K562 (cell line): ENCODE data around the gene AIF1L. TPM values are rescaled to one million over a fixed set of nuclear protein-coding genes. Genes with fewer than 3 reads are reported as not detected.
A peak's percentile ranks its signal among the peaks of the same experiment; 100 is the strongest.

ENCODE experiments used
- ATAC-seq: fragments of 200-7000 bp; cut with Tn5 transposase; 3 replicates; pipeline ENCODE4 v1.9.1; 2020; ENCODE audit warnings: moderate library complexity
- BruUV-seq: library from RNA; stranded (reverse); fragments of 400-500 nt; replicated peaks from 2 replicates; lab custom pipeline; 2021; lab: Mats Ljungman, UMichigan
- CTCF ChIA-PET: fragments of 300-600 bp; formaldehyde crosslinking; extraction: SDS; loops from one replicate; lab custom pipeline; 2021; ENCODE audit warnings: low intra/inter-chr PET ratio; lab: Yijun Ruan, JAX
- POLR2A ChIA-PET: fragments of 300-600, 350-650 bp; sonication (Branson Sonifier 250); formaldehyde crosslinking; extraction: SDS; loops from one replicate; lab custom pipeline; 2021; ENCODE audit warnings: antibody characterized with exemption, inconsistent platforms; lab: Yijun Ruan, JAX
- DNase-seq, 4 experiments: peaks; one replicate each; pipeline versions ENCODE4 v3.0.0 to v3.0.0-alpha.2; 2011 to 2018; ENCODE audit warnings: low spot score in 3 of 4, mixed read lengths in 3 of 4; ENCODE audit errors: extremely low read depth in 1 of 4
- FAIRE-seq: peaks from 2 replicates; lab custom pipeline; 2011; peaks lifted over from hg19 to GRCh38; lab: Jason Lieb, UNC
- H2AFZ ChIP-seq: 2 replicates; pipeline ENCODE4 v1.6.0; 2011; ENCODE audit warnings: low read depth, low read length, control low read depth, inconsistent platforms
- H3K27ac ChIP-seq: fragments of 200-600 bp; 3 replicates; pipeline ENCODE4 v1.8.0; 2011; ENCODE audit warnings: low read depth, mild to moderate bottlenecking, control low read depth, inconsistent platforms, low read length, moderate library complexity, mixed read lengths; ENCODE audit errors: extremely low read depth
- H3K27me3 ChIP-seq, 2 experiments: fragments of 300-600 bp in 1 of 2; 2 replicates in 1 of 2; 3 replicates in 1 of 2; pipeline versions ENCODE4 v1.6.0 to v1.8.0; 2011; ENCODE audit warnings: inconsistent platforms in 2 of 2, low read length in 2 of 2, mild to moderate bottlenecking in 1 of 2, mixed read lengths in 1 of 2, moderate library complexity in 1 of 2; ENCODE audit not compliant: control insufficient read depth in 2 of 2, insufficient read depth in 2 of 2
- H3K36me3 ChIP-seq: fragments of 300-600 bp; 3 replicates; pipeline ENCODE4 v1.8.0; 2011; ENCODE audit warnings: mild to moderate bottlenecking, low read length, inconsistent platforms; ENCODE audit not compliant: control insufficient read depth, insufficient read depth
- H3K4me1 ChIP-seq, 2 experiments: fragments of 200-600 bp in 1 of 2; replicated peaks in 1 of 2; 2 replicates in 1 of 2; 3 replicates in 1 of 2; pipeline versions ENCODE4 v1.5.1 to v1.8.0; 2011; ENCODE audit warnings: inconsistent platforms in 2 of 2, low read length in 2 of 2, mild to moderate bottlenecking in 1 of 2, mixed read lengths in 1 of 2, moderate library complexity in 1 of 2; ENCODE audit not compliant: control insufficient read depth in 2 of 2, insufficient read depth in 2 of 2
- H3K4me2 ChIP-seq: 2 replicates; pipeline ENCODE4 v1.6.1; 2011; ENCODE audit warnings: low read length, control low read depth, inconsistent platforms, mixed read lengths; ENCODE audit not compliant: insufficient read depth
- H3K4me3 ChIP-seq: fragments of 200-600 bp; sonication (generic), shearing (Covaris generic); 2 replicates; pipeline ENCODE4 v1.5.1; 2016; ENCODE audit warnings: control low read depth, inconsistent platforms
- H3K79me2 ChIP-seq: fragments of 200-600 bp; 3 replicates; pipeline ENCODE4 v1.8.0; 2011; ENCODE audit warnings: low read length, inconsistent platforms; ENCODE audit not compliant: control insufficient read depth, insufficient read depth
- H3K9ac ChIP-seq, 2 experiments: 2 replicates each; pipeline versions ENCODE4 v1.6.0 to v1.6.1; 2011; ENCODE audit warnings: low read depth in 2 of 2, low read length in 2 of 2, control low read depth in 1 of 2, inconsistent platforms in 1 of 2, mild to moderate bottlenecking in 1 of 2, mixed read lengths in 1 of 2; ENCODE audit not compliant: insufficient read depth in 1 of 2
- H3K9me1 ChIP-seq: one replicate; pipeline ENCODE4 v1.6.0; 2011; ENCODE audit warnings: inconsistent platforms, mild to moderate bottlenecking, low read length, moderate library complexity; ENCODE audit not compliant: control insufficient read depth, insufficient read depth
- H3K9me3 ChIP-seq: replicated peaks from 2 replicates; pipeline ENCODE4 v1.5.1; 2011; ENCODE audit warnings: low read depth, low read length, inconsistent platforms; ENCODE audit not compliant: control insufficient read depth, insufficient read depth
- H4K20me1 ChIP-seq: replicated peaks from 2 replicates; pipeline ENCODE4 v1.6.1; 2011; ENCODE audit warnings: low read length, inconsistent platforms, mixed read lengths; ENCODE audit not compliant: control insufficient read depth, insufficient read depth
- CGGBP1 ChIP-seq: fragments of 250-450 bp; sonication (Bioruptor Pico); IDR thresholded peaks from 2 replicates; pipeline ENCODE4 v1.9.0; 2021; ENCODE audit warnings: mild to moderate bottlenecking
- KAT2B ChIP-seq: IDR thresholded peaks from one replicate; pipeline ENCODE4 v1.6.1; 2012; ENCODE audit warnings: low read depth, mild to moderate bottlenecking, control low read depth, inconsistent platforms, low read length, moderate library complexity
- KLF16 ChIP-seq: IDR thresholded peaks from 2 replicates; pipeline ENCODE4 v1.6.1; 2016; ENCODE audit warnings: antibody characterized with exemption
- MLX ChIP-seq, 2 experiments: fragments of 450-650 bp in 1 of 2; sonication (generic) in 1 of 2; formaldehyde crosslinking; conservative IDR thresholded peaks; 2 replicates each; pipeline versions ENCODE4 v1.4.0 to v1.8.1; 2020 to 2022; ENCODE audit warnings: mild to moderate bottlenecking in 1 of 2, missing genetic modification reagents in 1 of 2
- POLR2H ChIP-seq: IDR thresholded peaks from 2 replicates; pipeline ENCODE4 v1.6.1; 2016; ENCODE audit warnings: missing genetic modification characterization, low read depth, mild to moderate bottlenecking, control low read depth, missing compliant biosample characterization, moderate library complexity
- SRSF9 ChIP-seq: fragments of 200-400 bp; formaldehyde crosslinking; IDR thresholded peaks from 2 replicates; pipeline ENCODE4 v1.6.1; 2017; ENCODE audit warnings: low read depth, low read length, borderline replicate concordance
- STAT6 ChIP-seq: sonication (generic); formaldehyde crosslinking; IDR thresholded peaks from 2 replicates; pipeline ENCODE4 v1.8.1; 2023; ENCODE audit warnings: mild to moderate bottlenecking, missing genetic modification reagents
- TEAD1 ChIP-seq, 2 experiments: fragments of 450-650 bp in 1 of 2; sonication (generic) in 1 of 2; formaldehyde crosslinking; IDR thresholded peaks; 2 replicates each; pipeline versions ENCODE4 v1.4.0 to v1.8.0; 2020 to 2022; ENCODE audit warnings: mild to moderate bottlenecking in 2 of 2, missing genetic modification reagents in 1 of 2
- ZNF668 ChIP-seq: fragments of 250-450 bp; sonication (Bioruptor Pico); IDR thresholded peaks from 2 replicates; pipeline ENCODE4 v1.8.0; 2022; ENCODE audit warnings: mild to moderate bottlenecking, inconsistent platforms
- WGBS: fragments of 100-300 bp; shearing (Covaris generic); methylation state at CpG from one replicate; pipeline ENCODE4 v1.1.6; 2016; ENCODE audit warnings: low coverage, mixed read lengths; ENCODE audit not compliant: insufficient coverage; ENCODE audit errors: missing lambda C conversion rate; 5-methylcytosine and 5-hydroxymethylcytosine counted together
- in situ Hi-C: fragments of 300-500 bp; cut with MboI; formaldehyde crosslinking; loops from 4 replicates; pipeline ENCODE4 v1.15.0; 2018; ENCODE audit warnings: inconsistent platforms, mixed read lengths
- intact Hi-C: fragments of 100-400 bp; cut with micrococcal nuclease; formaldehyde crosslinking; loops from 2 replicates; pipeline ENCODE4 v1.14.2; 2022
- polyA plus RNA-seq, 8 experiments: library from polyadenylated mRNA; depleted of rRNA in 4 of 8; stranded (reverse) in 5 of 8; unstranded in 3 of 8; fragments of >200 nt; fragmentation: Nextera tagmentation in 2 of 8; fragmentation: Illumina TruSeq in 1 of 8; extraction: Ambion mirVana in 2 of 8; extraction: Trizol in 1 of 8; gene quantifications; 2 replicates each; pipeline versions ENCODE4 v1.2.1 to v1.2.3, GENCODE V29; 2011 to 2014; ENCODE audit warnings: inconsistent platforms in 1 of 8, missing spikeins in 1 of 8
- total RNA-seq, 7 experiments: library from RNA; depleted of rRNA in 6 of 7; stranded (reverse); fragments of >200 nt in 6 of 7; fragmentation: Illumina TruSeq in 2 of 7; extraction: Trizol in 2 of 7; gene quantifications; 2 replicates each; pipeline versions ENCODE4 v1.2.1 to v1.2.3, GENCODE V29; 2011 to 2021; ENCODE audit warnings: low replicate concordance in 1 of 7
- TF ChIP-seq, protein P1 (sequence below): sonication (generic); formaldehyde crosslinking; IDR thresholded peaks from 2 replicates; pipeline ENCODE4 v1.8.1; 2023; ENCODE audit warnings: mild to moderate bottlenecking, missing genetic modification reagents
- TF ChIP-seq, protein P2 (sequence below): fragments of 250-450 bp; sonication (Bioruptor Pico); IDR thresholded peaks from 2 replicates; pipeline ENCODE4 v1.8.0; 2021; ENCODE audit warnings: moderate library complexity, mild to moderate bottlenecking, inconsistent platforms

Gene AIF1L
- total and polyA plus RNA-seq, 9 of the 15 experiments (the other 6 are each of a cell fraction or from before 2014, with no cell fraction given) = 0.34 to 9.1 (median 1.3) TPM

DNA sequence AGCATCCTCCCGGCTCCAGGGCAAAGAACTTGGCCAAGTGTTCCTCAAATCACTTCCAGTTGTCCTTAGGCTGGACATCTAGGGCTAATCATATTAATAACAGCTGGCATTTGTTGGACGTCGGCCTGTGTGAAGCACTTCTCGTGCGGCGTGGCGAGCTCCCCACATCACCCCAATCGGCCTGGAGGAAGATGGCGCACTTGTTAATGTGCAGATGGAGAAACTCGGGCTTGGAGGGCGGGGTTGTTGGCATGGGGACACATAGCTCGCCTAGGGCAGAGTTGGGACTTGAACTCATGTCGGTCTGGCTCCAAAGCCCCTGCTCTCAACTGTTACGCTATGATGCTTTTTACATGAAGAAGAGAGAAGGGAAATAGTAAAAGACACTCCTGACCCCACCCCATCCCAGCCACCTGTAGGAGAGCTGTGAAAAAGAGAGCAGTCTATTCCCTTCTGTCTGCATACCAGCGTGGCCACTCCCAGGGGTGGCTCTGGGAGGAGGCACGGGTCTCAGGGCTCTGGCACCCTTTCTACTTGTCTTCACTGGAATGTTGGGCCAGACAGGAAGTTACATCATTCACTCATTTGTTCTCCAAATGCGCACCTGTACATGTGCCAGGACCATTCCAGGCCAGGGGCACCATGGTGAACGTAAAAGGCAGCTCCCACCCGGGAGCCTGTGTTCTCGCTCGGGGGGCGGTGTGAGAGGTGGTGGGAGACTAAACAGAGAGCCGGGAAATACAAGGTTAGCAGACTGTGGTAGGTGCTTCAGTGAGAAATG is 16.2 kb downstream of the AIF1L start:
- H4K20me1 ChIP-seq = peaks cover 32% of the 10 kb centered on the region
- no TSS peak for BruUV-seq
- peak overlapping the region; percentile 0; the same call in 1 of the 2 replicates for H3K4me2 ChIP-seq
- H3K27me3 ChIP-seq = peaks cover 89 to 98% of the 10 kb centered on the region in 2 experiments
- H3K27ac ChIP-seq = no peak overlapping the region
- H3K4me3 ChIP-seq = no peak overlapping the region
- H3K9me1 ChIP-seq = peaks cover 6% of the 10 kb centered on the region
- in situ Hi-C loops = no loop called here
- H3K79me2 ChIP-seq = no peaks in the 10 kb centered on the region
- FAIRE-seq (no peak), DNase-seq (peak in 1 of 4 experiments; percentile 71), ATAC-seq (peak; percentile 9)
- ChIA-PET POLR2A (interaction anchor here (0.5 to 99.3 kb wide), 9 partner anchors 16 to 793 kb away, joined by 3 to 3336 read pairs (median 6); partner anchors contain the start of genes AIF1L and NUP214), CTCF (interaction anchor here (0.6 kb wide), 1 partner anchor 54 kb away, joined by 3 read pairs; no protein-coding TSS in a partner anchor)
- WGBS = 4% methylated on average over 23 of the region's 23 CpGs
- no peaks in the 10 kb centered on the region for H3K9me3 ChIP-seq
- no peaks in the 10 kb centered on the region for H3K36me3 ChIP-seq
- H2AFZ ChIP-seq = 0 out of 2 replicates have a peak overlapping the region, but pooled peaks have one; percentile 0
- intact Hi-C loops = loop anchor here (5.0 kb wide), 1 partner anchor 165 kb away; the partner anchor contains the start of gene FAM78A
- peak overlapping the region in 1 of 2 experiments; percentile 1; a peak in 1 of 4 replicates for H3K9ac ChIP-seq
- H3K4me1 ChIP-seq = peaks cover 0 to 19% of the 10 kb centered on the region in 2 experiments; a peak in 2 of 5 replicates
- no peak for TF ChIP-seq POLR2H (tag)
- no peak for TF ChIP-seq KAT2B
- no peak for TF ChIP-seq KLF16
- TF ChIP-seq STAT6 = peak; percentile 90
- peak in 1 of 2 experiments; percentile 14; a peak in 1 of 4 replicates for TF ChIP-seq MLX (CRISPR knock-in tag; conservative IDR thresholded peaks at IDR 0.05)
- TF ChIP-seq, protein P1, sequence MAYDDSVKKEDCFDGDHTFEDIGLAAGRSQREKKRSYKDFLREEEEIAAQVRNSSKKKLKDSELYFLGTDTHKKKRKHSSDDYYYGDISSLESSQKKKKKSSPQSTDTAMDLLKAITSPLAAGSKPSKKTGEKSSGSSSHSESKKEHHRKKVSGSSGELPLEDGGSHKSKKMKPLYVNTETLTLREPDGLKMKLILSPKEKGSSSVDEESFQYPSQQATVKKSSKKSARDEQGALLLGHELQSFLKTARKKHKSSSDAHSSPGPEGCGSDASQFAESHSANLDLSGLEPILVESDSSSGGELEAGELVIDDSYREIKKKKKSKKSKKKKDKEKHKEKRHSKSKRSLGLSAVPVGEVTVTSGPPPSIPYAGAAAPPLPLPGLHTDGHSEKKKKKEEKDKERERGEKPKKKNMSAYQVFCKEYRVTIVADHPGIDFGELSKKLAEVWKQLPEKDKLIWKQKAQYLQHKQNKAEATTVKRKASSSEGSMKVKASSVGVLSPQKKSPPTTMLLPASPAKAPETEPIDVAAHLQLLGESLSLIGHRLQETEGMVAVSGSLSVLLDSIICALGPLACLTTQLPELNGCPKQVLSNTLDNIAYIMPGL (CRISPR knock-in tag) = peak; percentile 66; the same call in 1 of the 2 replicates
- no peak for TF ChIP-seq SRSF9
- TF ChIP-seq TEAD1 (CRISPR knock-in tag; IDR thresholded peaks at IDR 0.05) = no peak
- no peak for TF ChIP-seq ZNF668
- TF ChIP-seq, protein P2, sequence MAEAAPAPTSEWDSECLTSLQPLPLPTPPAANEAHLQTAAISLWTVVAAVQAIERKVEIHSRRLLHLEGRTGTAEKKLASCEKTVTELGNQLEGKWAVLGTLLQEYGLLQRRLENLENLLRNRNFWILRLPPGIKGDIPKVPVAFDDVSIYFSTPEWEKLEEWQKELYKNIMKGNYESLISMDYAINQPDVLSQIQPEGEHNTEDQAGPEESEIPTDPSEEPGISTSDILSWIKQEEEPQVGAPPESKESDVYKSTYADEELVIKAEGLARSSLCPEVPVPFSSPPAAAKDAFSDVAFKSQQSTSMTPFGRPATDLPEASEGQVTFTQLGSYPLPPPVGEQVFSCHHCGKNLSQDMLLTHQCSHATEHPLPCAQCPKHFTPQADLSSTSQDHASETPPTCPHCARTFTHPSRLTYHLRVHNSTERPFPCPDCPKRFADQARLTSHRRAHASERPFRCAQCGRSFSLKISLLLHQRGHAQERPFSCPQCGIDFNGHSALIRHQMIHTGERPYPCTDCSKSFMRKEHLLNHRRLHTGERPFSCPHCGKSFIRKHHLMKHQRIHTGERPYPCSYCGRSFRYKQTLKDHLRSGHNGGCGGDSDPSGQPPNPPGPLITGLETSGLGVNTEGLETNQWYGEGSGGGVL (CRISPR knock-in tag) = no peak
- TF ChIP-seq CGGBP1 (CRISPR knock-in tag) = no peak
